HUES6 (cell line): Measurements from ENCODE around the gene RAB24.

Experiments used
- H3K27ac ChIP-seq: 2 replicates; pipeline ENCODE4 v1.7.0; 2013; ENCODE audit warnings: low read depth, mild to moderate bottlenecking, low read length, inconsistent platforms
- H3K27me3 ChIP-seq: 2 replicates; pipeline ENCODE4 v1.6.1; 2013; ENCODE audit warnings: low read length; ENCODE audit not compliant: control insufficient read depth, insufficient read depth
- H3K36me3 ChIP-seq: 2 replicates; pipeline ENCODE4 v1.6.1; 2013; ENCODE audit warnings: low read length; ENCODE audit not compliant: control insufficient read depth, insufficient read depth
- H3K4me1 ChIP-seq: 2 replicates; pipeline ENCODE4 v1.6.1; 2013; ENCODE audit warnings: low read length; ENCODE audit not compliant: control insufficient read depth, insufficient read depth
- H3K4me3 ChIP-seq: 2 replicates; pipeline ENCODE4 v1.5.1; 2013; ENCODE audit warnings: low read depth, low read length
- H3K9ac ChIP-seq: one replicate; pipeline ENCODE4 v1.6.1; 2013; ENCODE audit warnings: mild to moderate bottlenecking, low read length
- H3K9me3 ChIP-seq: 2 replicates; pipeline ENCODE4 v1.6.1; 2013; ENCODE audit warnings: low read depth, low read length; ENCODE audit not compliant: control insufficient read depth, insufficient read depth

Gene RAB24

GRCh38 chr5:177303121-177303924 is at the start of gene RAB24, which contains the start of gene PRELID1:
Gene RAB24, minus strand, starts transcription at chr5:177303719. Its CDS starts 431 bp downstream, at chr5:177303288.
Gene PRELID1, plus strand, starts transcription at chr5:177303799. Its CDS starts 187 bp downstream, at chr5:177303986.
- H3K4me3 ChIP-seq = peak within 1 kb of the TSS; percentile 97
- peak within 1 kb of the TSS; percentile 83 for H3K27ac ChIP-seq
- H3K27me3 ChIP-seq = no peaks in the 10 kb centered on the region
- peaks cover 44% of the 10 kb centered on the region for H3K36me3 ChIP-seq
- peaks cover 21% of the 10 kb centered on the region for H3K4me1 ChIP-seq
- H3K9ac ChIP-seq = peak within 1 kb of the TSS; percentile 92
- no peaks in the 10 kb centered on the region for H3K9me3 ChIP-seq

- H3K4me3 ChIP-seq = no peak overlapping the region
- no peak overlapping the region for H3K27ac ChIP-seq
- H3K4me1 ChIP-seq = peaks cover 25% of the 10 kb centered on the region
- H3K27me3 ChIP-seq = 0 out of 2 replicates have a peak, but pooled peaks cover 9% of the 10 kb centered on the region
- peaks cover 3% of the 10 kb centered on the region; the same call in 1 of the 2 replicates for H3K9me3 ChIP-seq
- peaks cover 15% of the 10 kb centered on the region for H3K36me3 ChIP-seq
- no peak overlapping the region for H3K9ac ChIP-seq
Measured at GRCh38 chr5:177353093-177353492, 49.6 kb upstream of the RAB24 start.

GRCh38 chr5:177351392-177352329 is 48.1 kb upstream of the RAB24 start, which contains the start of gene LMAN2:
Gene LMAN2, minus strand, starts transcription at chr5:177351668. Its CDS starts 21 bp downstream, at chr5:177351647.
- Histone ChIP-seq H3K36me3 (peaks cover 26% of the 10 kb centered on the region), H3K4me1 (peaks cover 25% of the 10 kb centered on the region), H3K9ac (peak within 1 kb of the TSS; percentile 95), H3K27ac (peak within 1 kb of the TSS; percentile 98), H3K4me3 (peak within 1 kb of the TSS; percentile 95), H3K9me3 (peaks cover 3% of the 10 kb centered on the region; the same call in 1 of the 2 replicates), H3K27me3 (0 out of 2 replicates have a peak, but pooled peaks cover 9% of the 10 kb centered on the region)

- Histone ChIP-seq H3K9me3 (peaks cover 3% of the 10 kb centered on the region; the same call in 1 of the 2 replicates), H3K36me3 (peaks cover 26% of the 10 kb centered on the region)
Measured at GRCh38 chr5:177350776-177351391, 47.4 kb upstream of the RAB24 start.

GRCh38 chr5:177349762-177350161 is 46.2 kb upstream of the RAB24 start:
- peak overlapping the region; percentile 95 for H3K4me3 ChIP-seq
- H3K27me3 ChIP-seq = 0 out of 2 replicates have a peak, but pooled peaks cover 4% of the 10 kb centered on the region
- H3K27ac ChIP-seq = no peak overlapping the region
- peaks cover 25% of the 10 kb centered on the region for H3K4me1 ChIP-seq
- peaks cover 28% of the 10 kb centered on the region for H3K36me3 ChIP-seq
- H3K9me3 ChIP-seq = no peaks in the 10 kb centered on the region
- H3K9ac ChIP-seq = no peak overlapping the region

More at GRCh38 chr5:177350776-177351391, 47.4 kb upstream of the RAB24 start:
- H3K4me3 ChIP-seq = peak overlapping the region; percentile 95
- H3K27ac ChIP-seq = peak overlapping the region; percentile 98; the same call in 1 of the 2 replicates
- H3K27me3 ChIP-seq = 0 out of 2 replicates have a peak, but pooled peaks cover 9% of the 10 kb centered on the region
- H3K9ac ChIP-seq = peak overlapping the region; percentile 95
- peaks cover 25% of the 10 kb centered on the region for H3K4me1 ChIP-seq

GRCh38 chr5:177349362-177349647 is 45.8 kb upstream of the RAB24 start:
- H3K27ac ChIP-seq = no peak overlapping the region
- no peak overlapping the region for H3K9ac ChIP-seq
- H3K9me3 ChIP-seq = no peaks in the 10 kb centered on the region
- H3K36me3 ChIP-seq = peaks cover 29% of the 10 kb centered on the region
- H3K4me1 ChIP-seq = peaks cover 25% of the 10 kb centered on the region
- H3K27me3 ChIP-seq = no peaks in the 10 kb centered on the region
- peak overlapping the region; percentile 95; the same call in 1 of the 2 replicates for H3K4me3 ChIP-seq

GRCh38 chr5:177347699-177348098 is 44.2 kb upstream of the RAB24 start:
- no peak overlapping the region for H3K4me3 ChIP-seq
- no peak overlapping the region for H3K9ac ChIP-seq
- H3K27me3 ChIP-seq = no peaks in the 10 kb centered on the region
- no peaks in the 10 kb centered on the region for H3K9me3 ChIP-seq
- H3K4me1 ChIP-seq = peaks cover 25% of the 10 kb centered on the region
- peaks cover 34% of the 10 kb centered on the region for H3K36me3 ChIP-seq
- H3K27ac ChIP-seq = no peak overlapping the region

GRCh38 chr5:177346820-177347219 is 43.3 kb upstream of the RAB24 start:
- H3K9me3 ChIP-seq = no peaks in the 10 kb centered on the region
- peaks cover 34% of the 10 kb centered on the region for H3K36me3 ChIP-seq
- no peaks in the 10 kb centered on the region for H3K27me3 ChIP-seq
- H3K9ac ChIP-seq = no peak overlapping the region
- H3K27ac ChIP-seq = no peak overlapping the region
- no peak overlapping the region for H3K4me3 ChIP-seq
- peaks cover 21% of the 10 kb centered on the region for H3K4me1 ChIP-seq

GRCh38 chr5:177344891-177345290 is 41.4 kb upstream of the RAB24 start:
- Histone ChIP-seq H3K9me3 (no peaks in the 10 kb centered on the region), H3K4me3 (no peak overlapping the region), H3K9ac (no peak overlapping the region), H3K4me1 (peaks cover 15% of the 10 kb centered on the region; the same call in 1 of the 2 replicates), H3K27ac (no peak overlapping the region), H3K27me3 (no peaks in the 10 kb centered on the region), H3K36me3 (peaks cover 38% of the 10 kb centered on the region)

- Histone ChIP-seq H3K9me3 (no peaks in the 10 kb centered on the region), H3K4me1 (peaks cover 13% of the 10 kb centered on the region; the same call in 1 of the 2 replicates), H3K9ac (no peak overlapping the region), H3K27ac (no peak overlapping the region), H3K4me3 (no peak overlapping the region), H3K27me3 (no peaks in the 10 kb centered on the region), H3K36me3 (peaks cover 29% of the 10 kb centered on the region)
Measured at GRCh38 chr5:177343777-177344176, 40.3 kb upstream of the RAB24 start.
